K562 (cell line): ENCODE results near the gene PSAP. TPM values are rescaled to one million over a fixed set of nuclear protein-coding genes. Genes with fewer than 3 reads are reported as not detected.

Source experiments
- ATAC-seq: fragments of 200-7000 bp; cut with Tn5 transposase; 3 replicates; pipeline ENCODE4 v1.9.1; 2020; ENCODE audit warnings: moderate library complexity
- BruUV-seq: library from RNA; stranded (reverse); fragments of 400-500 nt; replicated peaks from 2 replicates; lab custom pipeline; 2021; lab: Mats Ljungman, UMichigan
- CTCF ChIA-PET: fragments of 300-600 bp; formaldehyde crosslinking; extraction: SDS; loops from one replicate; lab custom pipeline; 2021; ENCODE audit warnings: low intra/inter-chr PET ratio; lab: Yijun Ruan, JAX
- POLR2A ChIA-PET: fragments of 300-600, 350-650 bp; sonication (Branson Sonifier 250); formaldehyde crosslinking; extraction: SDS; loops from one replicate; lab custom pipeline; 2021; ENCODE audit warnings: antibody characterized with exemption, inconsistent platforms; lab: Yijun Ruan, JAX
- DNase-seq, 4 experiments: peaks; one replicate each; pipeline versions ENCODE4 v3.0.0 to v3.0.0-alpha.2; 2011 to 2018; ENCODE audit warnings: low spot score in 3 of 4, mixed read lengths in 3 of 4; ENCODE audit errors: extremely low read depth in 1 of 4
- FAIRE-seq: peaks from 2 replicates; lab custom pipeline; 2011; peaks lifted over from hg19 to GRCh38; lab: Jason Lieb, UNC
- H2AFZ ChIP-seq: 2 replicates; pipeline ENCODE4 v1.6.0; 2011; ENCODE audit warnings: low read depth, low read length, control low read depth, inconsistent platforms
- H3K27ac ChIP-seq: fragments of 200-600 bp; 3 replicates; pipeline ENCODE4 v1.8.0; 2011; ENCODE audit warnings: low read depth, mild to moderate bottlenecking, control low read depth, inconsistent platforms, low read length, moderate library complexity, mixed read lengths; ENCODE audit errors: extremely low read depth
- H3K27me3 ChIP-seq, 2 experiments: fragments of 300-600 bp in 1 of 2; 2 replicates in 1 of 2; 3 replicates in 1 of 2; pipeline versions ENCODE4 v1.6.0 to v1.8.0; 2011; ENCODE audit warnings: inconsistent platforms in 2 of 2, low read length in 2 of 2, mild to moderate bottlenecking in 1 of 2, mixed read lengths in 1 of 2, moderate library complexity in 1 of 2; ENCODE audit not compliant: control insufficient read depth in 2 of 2, insufficient read depth in 2 of 2
- H3K36me3 ChIP-seq: fragments of 300-600 bp; 3 replicates; pipeline ENCODE4 v1.8.0; 2011; ENCODE audit warnings: mild to moderate bottlenecking, low read length, inconsistent platforms; ENCODE audit not compliant: control insufficient read depth, insufficient read depth
- H3K4me1 ChIP-seq, 2 experiments: fragments of 200-600 bp in 1 of 2; replicated peaks in 1 of 2; 2 replicates in 1 of 2; 3 replicates in 1 of 2; pipeline versions ENCODE4 v1.5.1 to v1.8.0; 2011; ENCODE audit warnings: inconsistent platforms in 2 of 2, low read length in 2 of 2, mild to moderate bottlenecking in 1 of 2, mixed read lengths in 1 of 2, moderate library complexity in 1 of 2; ENCODE audit not compliant: control insufficient read depth in 2 of 2, insufficient read depth in 2 of 2
- H3K4me2 ChIP-seq: 2 replicates; pipeline ENCODE4 v1.6.1; 2011; ENCODE audit warnings: low read length, control low read depth, inconsistent platforms, mixed read lengths; ENCODE audit not compliant: insufficient read depth
- H3K4me3 ChIP-seq: fragments of 200-600 bp; sonication (generic), shearing (Covaris generic); 2 replicates; pipeline ENCODE4 v1.5.1; 2016; ENCODE audit warnings: control low read depth, inconsistent platforms
- H3K79me2 ChIP-seq: fragments of 200-600 bp; 3 replicates; pipeline ENCODE4 v1.8.0; 2011; ENCODE audit warnings: low read length, inconsistent platforms; ENCODE audit not compliant: control insufficient read depth, insufficient read depth
- H3K9ac ChIP-seq, 2 experiments: 2 replicates each; pipeline versions ENCODE4 v1.6.0 to v1.6.1; 2011; ENCODE audit warnings: low read depth in 2 of 2, low read length in 2 of 2, control low read depth in 1 of 2, inconsistent platforms in 1 of 2, mild to moderate bottlenecking in 1 of 2, mixed read lengths in 1 of 2; ENCODE audit not compliant: insufficient read depth in 1 of 2
- H3K9me1 ChIP-seq: one replicate; pipeline ENCODE4 v1.6.0; 2011; ENCODE audit warnings: inconsistent platforms, mild to moderate bottlenecking, low read length, moderate library complexity; ENCODE audit not compliant: control insufficient read depth, insufficient read depth
- H3K9me3 ChIP-seq: replicated peaks from 2 replicates; pipeline ENCODE4 v1.5.1; 2011; ENCODE audit warnings: low read depth, low read length, inconsistent platforms; ENCODE audit not compliant: control insufficient read depth, insufficient read depth
- H4K20me1 ChIP-seq: replicated peaks from 2 replicates; pipeline ENCODE4 v1.6.1; 2011; ENCODE audit warnings: low read length, inconsistent platforms, mixed read lengths; ENCODE audit not compliant: control insufficient read depth, insufficient read depth
- CCAR2 ChIP-seq: fragments of 200-400 bp; formaldehyde crosslinking; IDR thresholded peaks from 2 replicates; pipeline ENCODE4 v1.6.1; 2017; ENCODE audit warnings: mild to moderate bottlenecking, low read depth, low read length
- GTF2B ChIP-seq: IDR thresholded peaks from 2 replicates; pipeline ENCODE4 v1.6.1; 2011; ENCODE audit not compliant: insufficient read length; ENCODE audit errors: extremely low read depth
- HES1 ChIP-seq: fragments of 450-650 bp; IDR thresholded peaks from 2 replicates; pipeline ENCODE4 v1.6.1; 2016; ENCODE audit warnings: low read depth, mild to moderate bottlenecking, moderate library complexity
- KDM5B ChIP-seq: fragments of 200-600 bp; sonication (generic); IDR thresholded peaks from 2 replicates; pipeline ENCODE4 v1.6.1; 2012; ENCODE audit warnings: low read depth, mild to moderate bottlenecking, moderate library complexity, low read length, control low read depth, inconsistent platforms; ENCODE audit not compliant: insufficient replicate concordance
- RAD51 ChIP-seq: fragments of 450-650 bp; IDR thresholded peaks from 2 replicates; pipeline ENCODE4 v1.7.1; 2016; ENCODE audit warnings: low read depth, mild to moderate bottlenecking, borderline replicate concordance
- RERE ChIP-seq: sonication (generic); formaldehyde crosslinking; IDR thresholded peaks from 2 replicates; pipeline ENCODE4 v1.8.0; 2023; ENCODE audit warnings: missing genetic modification reagents, mild to moderate bottlenecking, borderline replicate concordance
- ZBTB1 ChIP-seq: sonication (generic); formaldehyde crosslinking; IDR thresholded peaks from 2 replicates; pipeline ENCODE4 v1.8.1; 2023; ENCODE audit warnings: missing genetic modification reagents, low read depth, mild to moderate bottlenecking, borderline replicate concordance
- WGBS: fragments of 100-300 bp; shearing (Covaris generic); methylation state at CpG from one replicate; pipeline ENCODE4 v1.1.6; 2016; ENCODE audit warnings: low coverage, mixed read lengths; ENCODE audit not compliant: insufficient coverage; ENCODE audit errors: missing lambda C conversion rate; 5-methylcytosine and 5-hydroxymethylcytosine counted together
- in situ Hi-C: fragments of 300-500 bp; cut with MboI; formaldehyde crosslinking; loops from 4 replicates; pipeline ENCODE4 v1.15.0; 2018; ENCODE audit warnings: inconsistent platforms, mixed read lengths
- intact Hi-C: fragments of 100-400 bp; cut with micrococcal nuclease; formaldehyde crosslinking; loops from 2 replicates; pipeline ENCODE4 v1.14.2; 2022
- polyA plus RNA-seq, 8 experiments: library from polyadenylated mRNA; depleted of rRNA in 4 of 8; stranded (reverse) in 5 of 8; unstranded in 3 of 8; fragments of >200 nt; fragmentation: Nextera tagmentation in 2 of 8; fragmentation: Illumina TruSeq in 1 of 8; extraction: Ambion mirVana in 2 of 8; extraction: Trizol in 1 of 8; gene quantifications; 2 replicates each; pipeline versions ENCODE4 v1.2.1 to v1.2.3, GENCODE V29; 2011 to 2014; ENCODE audit warnings: inconsistent platforms in 1 of 8, missing spikeins in 1 of 8
- total RNA-seq, 7 experiments: library from RNA; depleted of rRNA in 6 of 7; stranded (reverse); fragments of >200 nt in 6 of 7; fragmentation: Illumina TruSeq in 2 of 7; extraction: Trizol in 2 of 7; gene quantifications; 2 replicates each; pipeline versions ENCODE4 v1.2.1 to v1.2.3, GENCODE V29; 2011 to 2021; ENCODE audit warnings: low replicate concordance in 1 of 7
- TF ChIP-seq, protein P1 (sequence below): fragments of 250-450 bp; sonication (Bioruptor Pico); IDR thresholded peaks from 2 replicates; pipeline ENCODE4 v1.8.0; 2021; ENCODE audit warnings: moderate library complexity, mild to moderate bottlenecking, inconsistent platforms
- TF ChIP-seq, protein P2 (sequence below): sonication (generic); formaldehyde crosslinking; IDR thresholded peaks from 2 replicates; pipeline ENCODE4 v1.8.1; 2022; ENCODE audit warnings: missing genetic modification reagents

Gene PSAP
- total and polyA plus RNA-seq, 9 of the 15 experiments (the other 6 are each of a cell fraction or from before 2014, with no cell fraction given), result 245 to 700 (median 429) TPM

DNA sequence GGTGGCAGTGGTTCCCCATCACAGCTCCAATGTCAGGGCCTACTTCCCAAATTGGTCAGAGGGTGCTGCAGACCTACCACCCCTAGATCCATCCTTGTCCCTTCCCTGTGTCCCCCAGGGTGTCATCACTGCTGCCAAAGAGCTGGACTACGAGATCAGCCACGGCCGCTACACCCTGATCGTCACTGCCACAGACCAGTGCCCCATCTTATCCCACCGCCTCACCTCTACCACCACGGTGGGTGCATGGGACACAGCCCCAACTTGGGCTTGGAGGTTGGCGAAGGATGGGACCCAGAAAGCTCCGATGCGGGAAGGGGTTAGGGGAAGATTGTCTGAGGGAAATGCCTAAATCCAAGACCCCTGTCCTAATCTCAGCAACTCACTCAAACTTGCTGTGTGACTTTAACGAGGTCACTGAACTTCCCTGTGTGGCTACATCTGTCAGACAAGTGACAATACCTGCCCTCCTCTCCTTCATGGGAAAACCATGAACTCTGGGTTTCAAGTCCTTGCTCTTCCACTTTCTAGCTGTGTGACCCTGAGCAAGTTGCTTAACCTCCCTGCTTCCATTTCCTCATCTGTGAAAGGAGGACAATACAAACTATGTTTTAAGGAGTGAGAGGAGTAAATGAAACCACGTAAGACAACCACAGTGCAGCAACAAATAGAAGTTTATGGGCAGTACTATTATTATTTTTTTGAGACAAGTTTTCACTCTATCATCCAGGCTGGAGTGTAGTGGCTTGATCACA is 72.8 kb downstream of the PSAP start:
- Histone ChIP-seq H3K4me2 (no peak overlapping the region), H3K36me3 (no peaks in the 10 kb centered on the region), H3K9ac (no peak overlapping the region), H3K4me1 (peaks cover 12% of the 10 kb centered on the region in 2 experiments; a peak in 4 of 5 replicates), H3K4me3 (no peak overlapping the region), H3K9me3 (no peaks in the 10 kb centered on the region), H4K20me1 (0 out of 2 replicates have a peak, but pooled peaks cover 3% of the 10 kb centered on the region), H3K27ac (no peak overlapping the region), H3K79me2 (no peaks in the 10 kb centered on the region), H3K27me3 (peaks cover 4 to 32% of the 10 kb centered on the region in 2 experiments; a peak in 2 of 5 replicates), H3K9me1 (no peaks in the 10 kb centered on the region), H2AFZ (no peak overlapping the region)
- WGBS, result 19% methylated on average over 11 of the region's 11 CpGs
- ChIA-PET POLR2A (interaction anchor here (0.9 kb wide), 1 partner anchor 250 kb away, joined by 3 read pairs; no protein-coding TSS in a partner anchor), CTCF (no interaction called here)
- in situ Hi-C loops (no loop called here), intact Hi-C loops (no loop called here)
- DNase-seq (no peak), FAIRE-seq (no peak), ATAC-seq (no peak)
- no TSS peak for BruUV-seq
- TF ChIP-seq, protein P1, sequence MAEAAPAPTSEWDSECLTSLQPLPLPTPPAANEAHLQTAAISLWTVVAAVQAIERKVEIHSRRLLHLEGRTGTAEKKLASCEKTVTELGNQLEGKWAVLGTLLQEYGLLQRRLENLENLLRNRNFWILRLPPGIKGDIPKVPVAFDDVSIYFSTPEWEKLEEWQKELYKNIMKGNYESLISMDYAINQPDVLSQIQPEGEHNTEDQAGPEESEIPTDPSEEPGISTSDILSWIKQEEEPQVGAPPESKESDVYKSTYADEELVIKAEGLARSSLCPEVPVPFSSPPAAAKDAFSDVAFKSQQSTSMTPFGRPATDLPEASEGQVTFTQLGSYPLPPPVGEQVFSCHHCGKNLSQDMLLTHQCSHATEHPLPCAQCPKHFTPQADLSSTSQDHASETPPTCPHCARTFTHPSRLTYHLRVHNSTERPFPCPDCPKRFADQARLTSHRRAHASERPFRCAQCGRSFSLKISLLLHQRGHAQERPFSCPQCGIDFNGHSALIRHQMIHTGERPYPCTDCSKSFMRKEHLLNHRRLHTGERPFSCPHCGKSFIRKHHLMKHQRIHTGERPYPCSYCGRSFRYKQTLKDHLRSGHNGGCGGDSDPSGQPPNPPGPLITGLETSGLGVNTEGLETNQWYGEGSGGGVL (CRISPR knock-in tag), result no peak
- TF ChIP-seq, protein P2, sequence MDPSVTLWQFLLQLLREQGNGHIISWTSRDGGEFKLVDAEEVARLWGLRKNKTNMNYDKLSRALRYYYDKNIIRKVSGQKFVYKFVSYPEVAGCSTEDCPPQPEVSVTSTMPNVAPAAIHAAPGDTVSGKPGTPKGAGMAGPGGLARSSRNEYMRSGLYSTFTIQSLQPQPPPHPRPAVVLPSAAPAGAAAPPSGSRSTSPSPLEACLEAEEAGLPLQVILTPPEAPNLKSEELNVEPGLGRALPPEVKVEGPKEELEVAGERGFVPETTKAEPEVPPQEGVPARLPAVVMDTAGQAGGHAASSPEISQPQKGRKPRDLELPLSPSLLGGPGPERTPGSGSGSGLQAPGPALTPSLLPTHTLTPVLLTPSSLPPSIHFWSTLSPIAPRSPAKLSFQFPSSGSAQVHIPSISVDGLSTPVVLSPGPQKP (CRISPR knock-in tag), result no peak
- no peak for TF ChIP-seq HES1
- no peak for TF ChIP-seq GTF2B
- no peak for TF ChIP-seq RAD51
- no peak for TF ChIP-seq RERE
- TF ChIP-seq KDM5B, result no peak
- no peak for TF ChIP-seq CCAR2
- TF ChIP-seq ZBTB1 (CRISPR knock-in tag), result no peak
